Keratinocyte (primary cell): Measurements from ENCODE around the gene RAI1.

ENCODE experiments used
- CTCF ChIP-seq, 3 experiments: IDR thresholded peaks in 1 of 3; conservative IDR thresholded peaks in 1 of 3; optimal IDR thresholded peaks in 1 of 3; 2 replicates in 2 of 3; 3 replicates in 1 of 3; pipeline versions ENCODE3 to v1.5.1; 2011; ENCODE audit warnings: low read length in 3 of 3, mild to moderate bottlenecking in 3 of 3, moderate library complexity in 2 of 3, control low read depth in 1 of 3, inconsistent platforms in 1 of 3; ENCODE audit not compliant: insufficient read depth in 2 of 3; ENCODE audit errors: extremely low read depth in 1 of 3
- EZH2 ChIP-seq: IDR thresholded peaks from one replicate; pipeline ENCODE4 v1.6.1; 2012; ENCODE audit warnings: inconsistent platforms, mild to moderate bottlenecking, low read length, moderate library complexity

DNA sequence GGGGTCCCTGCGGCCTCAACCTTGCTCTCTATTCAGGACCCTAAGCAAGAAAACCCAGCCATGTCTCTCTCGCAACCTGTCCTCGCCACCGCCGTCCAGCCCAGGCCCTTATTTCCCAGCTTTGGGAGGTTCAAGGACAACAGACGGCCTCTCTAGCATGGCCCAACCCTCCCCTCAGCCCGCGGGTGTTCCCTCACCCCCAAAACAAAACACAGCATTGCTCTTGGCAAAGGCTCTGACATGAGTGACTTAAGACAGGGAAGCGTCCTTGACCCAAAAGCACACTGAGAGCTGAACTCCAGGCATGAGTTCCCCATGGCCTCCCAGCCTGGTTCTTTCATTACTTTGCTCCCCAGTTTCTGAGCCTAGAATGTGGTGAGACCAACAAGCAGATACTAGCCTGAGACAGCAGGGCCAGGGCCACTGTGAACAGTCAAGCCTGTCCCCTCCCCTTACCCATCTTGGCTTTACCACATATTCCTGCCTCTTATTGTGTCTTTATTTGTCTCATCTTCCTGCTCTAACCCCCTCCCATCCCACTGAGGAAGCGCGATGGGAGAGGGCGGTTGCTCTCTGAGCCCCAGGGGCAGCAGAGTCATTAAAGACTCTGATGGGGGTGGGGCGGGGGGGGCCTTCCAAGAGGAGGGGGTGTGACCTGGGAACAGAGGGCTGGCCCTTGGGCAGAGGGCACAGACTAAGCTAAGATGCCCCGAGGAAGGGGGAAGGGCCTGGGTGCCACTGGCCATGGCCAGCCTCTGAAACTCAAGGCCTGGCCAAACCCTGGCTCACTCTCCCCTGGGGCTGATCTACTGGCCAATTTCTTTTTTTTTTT is 143.7 kb downstream of the RAI1 start:
- TF ChIP-seq CTCF (optimal IDR thresholded peaks at IDR 0.05 in 1 of 3, IDR thresholded peaks at IDR 0.05 in 1 of 3, conservative IDR thresholded peaks at IDR 0.05 in 1 of 3; ENCODE audit: extremely low read depth in 1 of 3, insufficient read depth in 2 of 3, low read length in 3 of 3) = no peak
- no peak for TF ChIP-seq EZH2
